Endodermal cell (in vitro differentiated cells): Measurements from ENCODE around the gene MCU. TPM values are rescaled to one million over a fixed set of nuclear protein-coding genes. Genes with fewer than 3 reads are reported as not detected.

Experiments used
- DNase-seq: peaks from one replicate; pipeline ENCODE4 v3.0.0-alpha.2; 2017
- H3K27ac ChIP-seq: 2 replicates; pipeline ENCODE4 v1.5.1; 2013; ENCODE audit warnings: mild to moderate bottlenecking, low read depth, low read length, moderate library complexity
- H3K27me3 ChIP-seq: 2 replicates; pipeline ENCODE4 v1.6.1; 2013; ENCODE audit warnings: mild to moderate bottlenecking, low read length, moderate library complexity; ENCODE audit not compliant: insufficient read depth, control insufficient read depth, poor library complexity, severe bottlenecking
- H3K36me3 ChIP-seq: 2 replicates; pipeline ENCODE4 v1.7.0; 2013; ENCODE audit warnings: mild to moderate bottlenecking, low read length, moderate library complexity; ENCODE audit not compliant: control insufficient read depth, insufficient read depth
- H3K4me1 ChIP-seq: one replicate; pipeline ENCODE4 v1.7.0; 2013; ENCODE audit warnings: low read length; ENCODE audit not compliant: control insufficient read depth, insufficient read depth
- H3K4me3 ChIP-seq: 2 replicates; pipeline ENCODE4 v1.5.1; 2013; ENCODE audit warnings: mild to moderate bottlenecking, low read length, moderate library complexity
- H3K9ac ChIP-seq: 2 replicates; pipeline ENCODE4 v1.6.1; 2013; ENCODE audit warnings: mild to moderate bottlenecking, low read length, moderate library complexity; ENCODE audit not compliant: poor library complexity, severe bottlenecking; ENCODE audit errors: extremely low read depth
- H3K9me3 ChIP-seq: 2 replicates; pipeline ENCODE4 v1.6.1; 2013; ENCODE audit warnings: mild to moderate bottlenecking, low read length, moderate library complexity; ENCODE audit not compliant: control insufficient read depth
- H3K27ac Mint-ChIP-seq: 2 replicates; pipeline ENCODE4 v1.8.0; 2020; ENCODE audit warnings: mixed read lengths
- H3K27me3 Mint-ChIP-seq: 2 replicates; pipeline ENCODE4 v1.8.0; 2021; ENCODE audit warnings: mild to moderate bottlenecking, mixed read lengths; ENCODE audit not compliant: insufficient read depth
- H3K36me3 Mint-ChIP-seq: 2 replicates; pipeline ENCODE4 v1.8.0; 2020; ENCODE audit warnings: low read depth, mixed read lengths
- H3K4me1 Mint-ChIP-seq: 2 replicates; pipeline ENCODE4 v1.8.0; 2020; ENCODE audit warnings: mixed read lengths
- H3K4me3 Mint-ChIP-seq: 2 replicates; pipeline ENCODE4 v1.8.0; 2020; ENCODE audit warnings: mild to moderate bottlenecking, moderate library complexity, mixed read lengths
- H3K9me3 Mint-ChIP-seq: 2 replicates; pipeline ENCODE4 v1.8.0; 2020; ENCODE audit warnings: mild to moderate bottlenecking, mixed read lengths
- WGBS, 2 experiments: methylation state at CpG; one replicate each; pipeline versions ENCODE4 v1.1.5 to v1.1.7; 2013; ENCODE audit warnings: missing lambda C conversion rate in 2 of 2, mixed read lengths in 1 of 2; ENCODE audit not compliant: insufficient coverage in 1 of 2, insufficient read length in 1 of 2; 5-methylcytosine and 5-hydroxymethylcytosine counted together
- total RNA-seq, 2 donors: library from RNA; stranded (reverse); fragmentation: NEBNext Ultra II Directional in 1 of 2; extraction: Animal tissue kit (Norgen Biotek cat#: 25700) in 1 of 2; gene quantifications; 2 replicates in 1 of 2; 3 replicates in 1 of 2; pipeline ENCODE4 v1.2.1, GENCODE V29; 2021
- TF ChIP-seq, protein P1 (sequence below): fragments of 200-600 bp; sonication (generic); conservative IDR thresholded peaks from 2 replicates; pipeline ENCODE4 v1.5.0; 2021; ENCODE audit warnings: antibody characterized with exemption, mild to moderate bottlenecking

The MCU gene
- total RNA-seq, 2 donors from 2014 or later: 46.1 to 48.5 TPM

DNA sequence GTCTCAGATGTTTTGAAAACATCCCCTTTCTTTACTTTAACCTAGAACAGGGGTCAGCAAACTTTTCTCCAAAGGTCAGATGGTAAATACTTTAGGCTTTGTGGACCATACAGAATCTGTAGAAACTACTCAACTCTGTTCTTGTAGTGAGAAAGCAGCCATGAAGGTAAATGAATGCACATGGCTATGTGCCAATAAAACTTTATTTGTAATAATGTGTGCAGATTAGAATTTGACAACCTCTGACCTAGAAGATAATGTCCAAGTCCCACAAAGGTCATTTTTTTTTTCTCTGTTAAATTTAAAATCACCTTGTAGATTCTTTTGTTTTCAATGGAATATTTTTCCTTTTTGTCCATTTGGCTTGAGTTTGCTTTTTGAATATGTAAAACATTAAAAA, 218.8 kb downstream of the MCU start:
- no peak for DNase-seq
- no peaks in the 10 kb centered on the region for H3K4me1 Mint-ChIP-seq

GRCh38 chr10:72911758-72912157, 219.8 kb downstream of the MCU start:
- TF ChIP-seq, protein P1, sequence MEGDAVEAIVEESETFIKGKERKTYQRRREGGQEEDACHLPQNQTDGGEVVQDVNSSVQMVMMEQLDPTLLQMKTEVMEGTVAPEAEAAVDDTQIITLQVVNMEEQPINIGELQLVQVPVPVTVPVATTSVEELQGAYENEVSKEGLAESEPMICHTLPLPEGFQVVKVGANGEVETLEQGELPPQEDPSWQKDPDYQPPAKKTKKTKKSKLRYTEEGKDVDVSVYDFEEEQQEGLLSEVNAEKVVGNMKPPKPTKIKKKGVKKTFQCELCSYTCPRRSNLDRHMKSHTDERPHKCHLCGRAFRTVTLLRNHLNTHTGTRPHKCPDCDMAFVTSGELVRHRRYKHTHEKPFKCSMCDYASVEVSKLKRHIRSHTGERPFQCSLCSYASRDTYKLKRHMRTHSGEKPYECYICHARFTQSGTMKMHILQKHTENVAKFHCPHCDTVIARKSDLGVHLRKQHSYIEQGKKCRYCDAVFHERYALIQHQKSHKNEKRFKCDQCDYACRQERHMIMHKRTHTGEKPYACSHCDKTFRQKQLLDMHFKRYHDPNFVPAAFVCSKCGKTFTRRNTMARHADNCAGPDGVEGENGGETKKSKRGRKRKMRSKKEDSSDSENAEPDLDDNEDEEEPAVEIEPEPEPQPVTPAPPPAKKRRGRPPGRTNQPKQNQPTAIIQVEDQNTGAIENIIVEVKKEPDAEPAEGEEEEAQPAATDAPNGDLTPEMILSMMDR: no peak
- Histone ChIP-seq H3K36me3 (no peaks in the 10 kb centered on the region), H3K9me3 (no peaks in the 10 kb centered on the region), H3K27ac (no peak overlapping the region), H3K9ac (no peak overlapping the region), H3K4me1 (no peaks in the 10 kb centered on the region), H3K27me3 (no peaks in the 10 kb centered on the region), H3K4me3 (no peak overlapping the region)
- Mint-ChIP-seq H3K9me3 (no peaks in the 10 kb centered on the region), H3K4me1 (no peaks in the 10 kb centered on the region), H3K36me3 (no peaks in the 10 kb centered on the region), H3K27me3 (no peaks in the 10 kb centered on the region), H3K27ac (no peak overlapping the region), H3K4me3 (no peak overlapping the region)
- no peak for DNase-seq
- WGBS, 2 experiments: 89% methylated on average over 2 of the region's 2 CpGs; no CpG with 5 or more reads in 1 of the 2 experiments

More for the DNA sequence above, 218.8 kb downstream of the MCU start:
- Histone ChIP-seq H3K9ac (no peak overlapping the region), H3K4me1 (no peaks in the 10 kb centered on the region), H3K27me3 (no peaks in the 10 kb centered on the region), H3K36me3 (no peaks in the 10 kb centered on the region), H3K4me3 (no peak overlapping the region), H3K27ac (no peak overlapping the region), H3K9me3 (no peaks in the 10 kb centered on the region)
- no peak overlapping the region for H3K4me3 Mint-ChIP-seq
- TF ChIP-seq, protein P1: no peak
- no peak overlapping the region for H3K27ac Mint-ChIP-seq
- no peaks in the 10 kb centered on the region for H3K9me3 Mint-ChIP-seq
- H3K27me3 Mint-ChIP-seq: no peaks in the 10 kb centered on the region
- no peaks in the 10 kb centered on the region for H3K36me3 Mint-ChIP-seq

- Mint-ChIP-seq H3K4me1 (no peaks in the 10 kb centered on the region), H3K27ac (no peak overlapping the region), H3K4me3 (no peak overlapping the region), H3K9me3 (no peaks in the 10 kb centered on the region), H3K27me3 (no peaks in the 10 kb centered on the region), H3K36me3 (no peaks in the 10 kb centered on the region)
- H3K27me3 ChIP-seq: no peaks in the 10 kb centered on the region
- H3K27ac ChIP-seq: no peak overlapping the region
- no peaks in the 10 kb centered on the region for H3K4me1 ChIP-seq
- no peak for DNase-seq
- 98 to 100% methylated on average over 1 to 4 of the region's 4 CpGs for WGBS, 2 experiments
- no peak overlapping the region for H3K4me3 ChIP-seq
- no peaks in the 10 kb centered on the region for H3K9me3 ChIP-seq
- TF ChIP-seq, protein P1: no peak
- H3K9ac ChIP-seq: no peak overlapping the region
- no peaks in the 10 kb centered on the region for H3K36me3 ChIP-seq
Measured at GRCh38 chr10:72912736-72913135, 220.8 kb downstream of the MCU start.
